OCI-LY1 (cell line): ENCODE measurements around the gene AGK.

Source experiments
- EZH2 ChIP-seq: fragments of 200-600 bp; sonication (generic), shearing (Covaris generic); IDR thresholded peaks from 2 replicates; pipeline ENCODE4 v1.8.0; 2017; ENCODE audit warnings: borderline replicate concordance, mixed run types, mild to moderate bottlenecking, antibody characterized with exemption, low read length, moderate library complexity, mixed read lengths
- TF ChIP-seq, protein P1 (sequence below): fragments of 200-600 bp; sonication (generic), shearing (Covaris generic); IDR thresholded peaks from 2 replicates; pipeline ENCODE4 v1.5.1; 2017; ENCODE audit warnings: mild to moderate bottlenecking, antibody characterized with exemption, low read length, moderate library complexity, mixed read lengths

DNA sequence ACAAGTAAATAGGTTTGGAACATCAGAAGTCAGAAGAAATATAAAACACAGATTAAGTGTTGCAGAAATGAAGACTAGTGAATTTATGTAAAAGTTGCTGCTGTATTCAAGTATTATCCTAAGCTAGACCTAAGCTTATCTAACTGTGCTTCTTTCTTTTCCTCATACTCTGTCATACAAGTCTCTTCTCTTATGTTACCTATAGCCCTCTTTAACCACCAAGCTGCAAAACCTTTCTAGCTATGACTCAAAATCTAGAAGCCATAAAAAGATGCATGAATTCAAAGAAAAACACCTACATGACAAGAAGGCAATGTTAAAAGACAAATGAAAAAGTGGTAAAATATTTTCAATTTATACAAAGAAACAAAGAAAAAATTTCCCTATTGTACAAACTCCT, 127.8 kb downstream of the AGK start:
- TF ChIP-seq, protein P1, sequence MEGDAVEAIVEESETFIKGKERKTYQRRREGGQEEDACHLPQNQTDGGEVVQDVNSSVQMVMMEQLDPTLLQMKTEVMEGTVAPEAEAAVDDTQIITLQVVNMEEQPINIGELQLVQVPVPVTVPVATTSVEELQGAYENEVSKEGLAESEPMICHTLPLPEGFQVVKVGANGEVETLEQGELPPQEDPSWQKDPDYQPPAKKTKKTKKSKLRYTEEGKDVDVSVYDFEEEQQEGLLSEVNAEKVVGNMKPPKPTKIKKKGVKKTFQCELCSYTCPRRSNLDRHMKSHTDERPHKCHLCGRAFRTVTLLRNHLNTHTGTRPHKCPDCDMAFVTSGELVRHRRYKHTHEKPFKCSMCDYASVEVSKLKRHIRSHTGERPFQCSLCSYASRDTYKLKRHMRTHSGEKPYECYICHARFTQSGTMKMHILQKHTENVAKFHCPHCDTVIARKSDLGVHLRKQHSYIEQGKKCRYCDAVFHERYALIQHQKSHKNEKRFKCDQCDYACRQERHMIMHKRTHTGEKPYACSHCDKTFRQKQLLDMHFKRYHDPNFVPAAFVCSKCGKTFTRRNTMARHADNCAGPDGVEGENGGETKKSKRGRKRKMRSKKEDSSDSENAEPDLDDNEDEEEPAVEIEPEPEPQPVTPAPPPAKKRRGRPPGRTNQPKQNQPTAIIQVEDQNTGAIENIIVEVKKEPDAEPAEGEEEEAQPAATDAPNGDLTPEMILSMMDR, result no peak
- no peak for TF ChIP-seq EZH2
